Kidney (tissue), 14 donors: Measurements from ENCODE around the gene LRRC2. TPM values are rescaled to one million over a fixed set of nuclear protein-coding genes. Genes with fewer than 3 reads are reported as not detected.
"Not testable (repeated sequence)": the region's sequence is repeated elsewhere in the genome, so short reads cannot be mapped to it uniquely, and the experiment has no call there.

Experiments
- DNase-seq, 5 donors: peaks; one replicate each; pipeline ENCODE4 v3.0.0-alpha.2; 2013 to 2020
- FAIRE-seq: peaks from 2 replicates; lab custom pipeline; 2012; peaks lifted over from hg19 to GRCh38; lab: Jason Lieb, UNC
- H3K27ac ChIP-seq, 2 donors: one replicate each; pipeline ENCODE4 v1.7.0; 2013; ENCODE audit warnings: low read depth in 2 of 2, low read length in 2 of 2, inconsistent platforms in 1 of 2
- H3K27me3 ChIP-seq: one replicate; pipeline ENCODE4 v1.7.1; 2013; ENCODE audit warnings: low read length, inconsistent platforms; ENCODE audit not compliant: control insufficient read depth, insufficient read depth
- H3K36me3 ChIP-seq, 3 donors: one replicate each; pipeline versions ENCODE4 v1.7.0 to v1.7.1; 2013; ENCODE audit warnings: low read length in 3 of 3, control low read depth in 1 of 3, inconsistent platforms in 1 of 3; ENCODE audit not compliant: insufficient read depth in 3 of 3, control insufficient read depth in 2 of 3
- H3K4me1 ChIP-seq, 3 donors: one replicate each; pipeline versions ENCODE4 v1.7.0 to v1.7.1; 2013; ENCODE audit warnings: low read length in 3 of 3, inconsistent platforms in 1 of 3, low read depth in 1 of 3; ENCODE audit not compliant: control insufficient read depth in 2 of 3, insufficient read depth in 2 of 3
- H3K4me3 ChIP-seq, 3 donors: one replicate each; pipeline versions ENCODE4 v1.7.0 to v1.8.1; 2013; ENCODE audit warnings: low read length in 3 of 3, control low read depth in 1 of 3, inconsistent platforms in 1 of 3
- H3K9ac ChIP-seq, 3 donors: one replicate each; pipeline versions ENCODE4 v1.7.0 to v1.7.1; 2013; ENCODE audit warnings: low read length in 3 of 3, control low read depth in 1 of 3, inconsistent platforms in 1 of 3
- H3K9me3 ChIP-seq, 3 donors: one replicate each; pipeline versions ENCODE4 v1.7.0 to v1.7.1; 2013; ENCODE audit warnings: low read length in 3 of 3, control low read depth in 1 of 3, inconsistent platforms in 1 of 3; ENCODE audit not compliant: control insufficient read depth in 2 of 3, insufficient read depth in 1 of 3
- intact Hi-C: fragments of 100-400 bp; cut with DNase I; formaldehyde crosslinking; loops from one replicate; pipeline ENCODE4 v1.11.1; 2022
- polyA plus RNA-seq: library from polyadenylated mRNA; stranded (reverse); fragments of 350-450 nt; fragmentation: Illumina TruSeq; extraction: RNeasy Lipid Tissue Mini Kit (QIAGEN cat#74804); gene quantifications from one replicate; pipeline ENCODE4 v1.2.3, GENCODE V29; 2014; ENCODE audit warnings: low read depth, low replicate concordance; ENCODE audit not compliant: insufficient read depth
- total RNA-seq: library from RNA; stranded (reverse); fragmentation: NEBNext Ultra II Directional; extraction: Animal tissue kit (Norgen Biotek cat#: 25700); gene quantifications from one replicate; pipeline ENCODE4 v1.2.1, GENCODE V29; 2021
- TF ChIP-seq, protein P1 (sequence below): IDR thresholded peaks from 3 replicates; pipeline ENCODE4 v1.5.1; 2012; ENCODE audit warnings: mild to moderate bottlenecking, moderate library complexity, borderline replicate concordance; ENCODE audit not compliant: insufficient read depth; ENCODE audit errors: extremely low read depth
- donor health status: control.
- donor health status: control.
- donor health status: control.
- donor health status: control.
- donor health status: control.
- donor health status: DM: yes; HTN: yes; CAD: no.
- donor health status: Normal renal cell carcinoma (clear cell type).

Gene LRRC2
- total and polyA plus RNA-seq, 2 donors from 2014 or later = 3.4 to 7.5 TPM

DNA sequence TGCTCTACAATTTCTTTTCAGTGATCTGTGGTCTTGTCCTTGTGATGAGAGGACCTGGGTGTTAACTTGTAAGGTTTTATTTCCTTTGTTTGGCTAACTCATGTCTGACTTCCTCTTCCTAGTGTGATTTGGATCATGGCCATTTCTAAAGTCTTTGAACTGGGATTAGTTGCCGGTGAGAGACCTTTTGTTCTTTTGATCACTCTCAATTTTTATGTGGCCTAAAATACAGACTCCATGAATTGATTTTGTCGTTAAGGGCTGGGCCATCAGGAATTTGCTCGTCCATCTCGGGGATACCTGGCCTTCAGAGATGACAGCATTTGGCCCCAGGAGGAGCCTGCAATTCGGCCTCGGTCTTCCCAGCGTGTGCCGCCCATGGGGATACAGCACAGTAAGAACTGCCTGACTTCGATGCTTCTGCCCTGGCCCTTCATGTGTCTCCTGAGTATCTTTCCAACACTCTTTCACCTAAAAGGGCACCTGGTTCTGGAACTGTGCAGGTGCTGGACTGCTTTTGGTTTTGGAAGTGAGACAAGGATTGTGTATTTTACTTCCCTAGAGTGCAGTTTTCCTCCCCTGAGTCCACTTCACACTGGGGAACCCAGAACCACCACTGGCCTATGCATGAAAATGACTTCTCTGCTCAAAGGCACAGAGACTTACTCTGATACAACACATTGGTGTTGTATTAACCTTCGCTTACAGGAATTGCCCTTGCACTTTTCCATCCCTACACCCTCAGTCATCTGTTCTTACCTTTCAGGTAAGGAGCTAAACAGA lies 13.1 kb upstream of the LRRC2 start:
- FAIRE-seq (no peak), DNase-seq (no peak)
- peaks cover 5% of the 10 kb centered on the region for H3K27me3 ChIP-seq
- TF ChIP-seq, protein P1, sequence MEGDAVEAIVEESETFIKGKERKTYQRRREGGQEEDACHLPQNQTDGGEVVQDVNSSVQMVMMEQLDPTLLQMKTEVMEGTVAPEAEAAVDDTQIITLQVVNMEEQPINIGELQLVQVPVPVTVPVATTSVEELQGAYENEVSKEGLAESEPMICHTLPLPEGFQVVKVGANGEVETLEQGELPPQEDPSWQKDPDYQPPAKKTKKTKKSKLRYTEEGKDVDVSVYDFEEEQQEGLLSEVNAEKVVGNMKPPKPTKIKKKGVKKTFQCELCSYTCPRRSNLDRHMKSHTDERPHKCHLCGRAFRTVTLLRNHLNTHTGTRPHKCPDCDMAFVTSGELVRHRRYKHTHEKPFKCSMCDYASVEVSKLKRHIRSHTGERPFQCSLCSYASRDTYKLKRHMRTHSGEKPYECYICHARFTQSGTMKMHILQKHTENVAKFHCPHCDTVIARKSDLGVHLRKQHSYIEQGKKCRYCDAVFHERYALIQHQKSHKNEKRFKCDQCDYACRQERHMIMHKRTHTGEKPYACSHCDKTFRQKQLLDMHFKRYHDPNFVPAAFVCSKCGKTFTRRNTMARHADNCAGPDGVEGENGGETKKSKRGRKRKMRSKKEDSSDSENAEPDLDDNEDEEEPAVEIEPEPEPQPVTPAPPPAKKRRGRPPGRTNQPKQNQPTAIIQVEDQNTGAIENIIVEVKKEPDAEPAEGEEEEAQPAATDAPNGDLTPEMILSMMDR = no peak
- H3K9me3 ChIP-seq = no peaks in the 10 kb centered on the region
- intact Hi-C loops = no loop called here
- peaks cover 0 to 17% (median 0%) of the 10 kb centered on the region in 3 donors for H3K4me1 ChIP-seq
- no peaks in the 10 kb centered on the region for H3K36me3 ChIP-seq
- H3K4me3 ChIP-seq = peak overlapping the region in 1 of 3 donors; percentile 9
- no peak overlapping the region for H3K9ac ChIP-seq
- H3K27ac ChIP-seq = peak overlapping the region in 1 of 2 donors; percentile 38

DNA sequence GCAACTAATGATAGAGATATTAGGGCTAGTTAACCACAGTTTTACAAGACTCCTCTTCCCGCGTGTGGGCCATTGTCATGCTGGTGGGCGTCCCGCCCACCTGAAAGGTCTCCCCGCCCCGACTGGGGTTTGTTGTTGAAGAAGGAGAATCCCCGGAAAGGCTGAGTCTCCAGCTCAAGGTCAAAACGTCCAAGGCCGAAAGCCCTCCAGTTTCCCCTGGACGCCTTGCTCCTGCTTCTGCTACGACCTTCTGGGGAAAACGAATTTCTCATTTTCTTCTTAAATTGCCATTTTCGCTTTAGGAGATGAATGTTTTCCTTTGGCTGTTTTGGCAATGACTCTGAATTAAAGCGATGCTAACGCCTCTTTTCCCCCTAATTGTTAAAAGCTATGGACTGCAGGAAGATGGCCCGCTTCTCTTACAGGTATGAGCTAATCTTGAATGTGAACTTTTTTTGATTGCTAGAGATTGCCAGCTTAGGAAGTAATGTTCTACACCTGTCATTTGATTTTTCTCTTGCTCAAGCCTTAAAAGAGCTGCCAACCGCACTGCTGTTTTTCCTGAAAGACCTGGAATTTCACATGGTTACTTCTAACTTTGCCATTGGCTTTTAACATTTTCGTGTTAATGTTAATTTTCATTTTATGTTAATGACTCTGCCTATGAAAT lies 11.6 kb upstream of the LRRC2 start:
- H3K4me1 ChIP-seq = peaks cover 0 to 13% (median 0%) of the 10 kb centered on the region in 3 donors
- FAIRE-seq, H3K27ac ChIP-seq, H3K9ac ChIP-seq, H3K36me3 ChIP-seq, H3K27me3 ChIP-seq, intact Hi-C loops, H3K4me3 ChIP-seq, DNase-seq, H3K9me3 ChIP-seq: not testable (repeated sequence)

- DNase-seq = peak; percentile 54 to 84 (median 69)
- Histone ChIP-seq H3K27ac (peak overlapping the region in 1 of 2 donors; percentile 34), H3K9ac (peak overlapping the region in 1 of 3 donors; percentile 4), H3K4me3 (no peak overlapping the region), H3K4me1 (peaks cover 0 to 9% (median 0%) of the 10 kb centered on the region in 3 donors), H3K27me3 (peaks cover 5% of the 10 kb centered on the region), H3K9me3 (no peaks in the 10 kb centered on the region), H3K36me3 (no peaks in the 10 kb centered on the region)
- TF ChIP-seq, protein P1 = no peak
- no peak for FAIRE-seq
- intact Hi-C loops = no loop called here
Measured at GRCh38 chr3:46576879-46577278, 10.8 kb upstream of the LRRC2 start.

- H3K27ac ChIP-seq = peak overlapping the region in 1 of 2 donors; percentile 34
- peak overlapping the region in 1 of 3 donors; percentile 4 for H3K9ac ChIP-seq
- intact Hi-C loops = no loop called here
- no peaks in the 10 kb centered on the region for H3K36me3 ChIP-seq
- FAIRE-seq = no peak
- no peaks in the 10 kb centered on the region for H3K9me3 ChIP-seq
- DNase-seq = no peak
- peaks cover 5% of the 10 kb centered on the region for H3K27me3 ChIP-seq
- H3K4me1 ChIP-seq = peaks cover 0 to 9% (median 0%) of the 10 kb centered on the region in 3 donors
- H3K4me3 ChIP-seq = no peak overlapping the region
- TF ChIP-seq, protein P1 = no peak
Measured at GRCh38 chr3:46576386-46576785, 10.3 kb upstream of the LRRC2 start.
